Ectodermal cell (in vitro differentiated cells): ENCODE measurements around the gene AMH.

Source experiments
- H3K27ac ChIP-seq: 2 replicates; pipeline ENCODE4 v1.7.0; 2013; ENCODE audit warnings: mild to moderate bottlenecking, low read depth, low read length; ENCODE audit not compliant: insufficient read depth, poor library complexity, severe bottlenecking
- H3K27me3 ChIP-seq: 2 replicates; pipeline ENCODE4 v1.7.0; 2013; ENCODE audit warnings: mild to moderate bottlenecking, low read length; ENCODE audit not compliant: insufficient read depth, control insufficient read depth, poor library complexity, severe bottlenecking
- H3K36me3 ChIP-seq: one replicate; pipeline ENCODE4 v1.7.0; 2013; ENCODE audit warnings: low read length; ENCODE audit not compliant: control insufficient read depth, insufficient read depth
- H3K4me1 ChIP-seq: one replicate; pipeline ENCODE4 v1.7.0; 2013; ENCODE audit warnings: low read length; ENCODE audit not compliant: control insufficient read depth, insufficient read depth
- H3K4me3 ChIP-seq: 2 replicates; pipeline ENCODE4 v1.7.0; 2013; ENCODE audit warnings: low read depth, low read length, control low read depth; ENCODE audit not compliant: insufficient read depth
- H3K9me3 ChIP-seq: 2 replicates; pipeline ENCODE4 v1.7.0; 2013; ENCODE audit warnings: mild to moderate bottlenecking, low read length, moderate library complexity; ENCODE audit not compliant: control insufficient read depth
- WGBS, 2 experiments: methylation state at CpG; one replicate each; pipeline ENCODE4 v1.1.7; 2013; ENCODE audit warnings: missing lambda C conversion rate in 2 of 2; 5-methylcytosine and 5-hydroxymethylcytosine counted together

Gene AMH

DNA sequence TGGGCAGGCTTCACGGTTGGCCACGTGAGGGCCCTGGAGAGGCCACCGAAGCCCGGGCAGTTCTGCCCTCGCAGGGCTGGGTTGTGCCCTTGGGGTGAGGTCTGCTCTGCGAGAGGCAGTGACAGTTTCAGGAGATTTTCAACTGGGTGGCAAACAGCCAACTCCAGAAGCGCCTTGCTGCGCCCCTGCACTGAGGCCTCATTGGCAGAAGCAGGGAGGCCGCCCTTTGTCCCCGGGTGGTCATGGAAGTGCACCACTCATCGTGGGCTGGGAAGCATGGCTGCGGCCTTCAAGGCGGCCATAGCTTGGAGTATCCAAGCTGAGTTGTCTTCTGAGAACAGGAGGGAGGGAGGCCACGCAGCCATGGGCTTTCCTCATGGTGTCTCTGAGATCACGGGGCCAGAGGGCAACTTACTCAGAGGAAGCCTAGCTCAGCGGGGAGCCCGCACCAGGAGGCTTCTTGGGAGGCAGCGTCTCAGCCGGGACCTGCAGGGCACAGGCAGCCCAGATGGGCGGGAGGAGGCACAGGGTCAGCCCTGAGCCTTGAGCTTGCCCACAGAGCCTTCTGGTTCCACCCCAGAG is 27.8 kb upstream of the AMH start:
- WGBS, 2 experiments, result 92 to 93% methylated on average over 20 of the region's 20 CpGs

DNA sequence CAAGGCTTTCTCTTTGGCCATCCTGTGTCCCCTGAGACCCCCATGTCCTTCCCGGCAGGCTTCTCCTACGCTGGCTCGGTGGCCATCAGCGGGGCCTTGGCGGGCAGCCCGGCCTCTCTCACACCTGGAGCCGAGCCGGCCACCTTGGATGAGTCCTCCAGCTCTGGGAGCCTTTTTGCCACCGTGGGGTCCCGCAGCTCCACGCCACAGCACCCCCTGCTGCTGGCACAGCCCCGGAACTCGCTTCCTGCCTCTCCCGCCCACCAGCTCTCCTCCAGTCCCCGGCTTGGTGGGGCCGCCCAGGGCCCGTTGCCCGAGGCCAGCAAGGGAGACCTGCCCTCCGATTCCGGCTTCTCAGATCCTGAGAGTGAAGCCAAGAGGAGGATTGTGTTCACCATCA is 27.2 kb upstream of the AMH start:
- Histone ChIP-seq H3K4me1 (no peaks in the 10 kb centered on the region), H3K4me3 (no peak overlapping the region), H3K27me3 (no peaks in the 10 kb centered on the region), H3K9me3 (no peaks in the 10 kb centered on the region), H3K27ac (no peak overlapping the region), H3K36me3 (peaks cover 24% of the 10 kb centered on the region)
- WGBS, 2 experiments, result 92 to 94% methylated on average over 20 of the region's 20 CpGs

More for the DNA sequence above, 27.8 kb upstream of the AMH start:
- no peaks in the 10 kb centered on the region for H3K9me3 ChIP-seq
- no peaks in the 10 kb centered on the region for H3K27me3 ChIP-seq
- peaks cover 30% of the 10 kb centered on the region for H3K36me3 ChIP-seq
- no peak overlapping the region for H3K4me3 ChIP-seq
- H3K27ac ChIP-seq, result no peak overlapping the region
- no peaks in the 10 kb centered on the region for H3K4me1 ChIP-seq

DNA sequence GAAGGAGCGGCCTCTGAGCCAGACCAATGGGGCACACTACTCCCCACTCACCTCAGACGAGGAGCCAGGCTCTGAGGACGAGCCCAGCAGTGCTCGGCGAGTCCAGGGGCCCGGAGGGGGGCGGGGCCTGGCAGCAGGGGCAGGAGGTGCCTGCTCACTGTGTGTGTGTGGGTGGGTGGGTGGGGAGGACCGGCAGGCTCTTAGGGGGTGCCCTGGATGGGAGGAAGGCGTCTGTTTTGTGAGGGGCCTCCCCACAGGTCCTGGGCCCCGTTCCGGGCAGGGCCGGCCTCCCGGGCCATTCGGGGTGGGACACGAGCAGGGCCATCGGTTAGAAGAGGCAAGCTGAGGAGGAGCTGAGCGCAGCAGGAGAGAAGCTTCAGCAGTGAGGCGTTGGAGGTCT is 25.7 kb upstream of the AMH start:
- H3K9me3 ChIP-seq, result no peaks in the 10 kb centered on the region
- H3K36me3 ChIP-seq, result peaks cover 15% of the 10 kb centered on the region
- WGBS, 2 experiments, result 96% methylated on average over 17 to 18 of the region's 18 CpGs

DNA sequence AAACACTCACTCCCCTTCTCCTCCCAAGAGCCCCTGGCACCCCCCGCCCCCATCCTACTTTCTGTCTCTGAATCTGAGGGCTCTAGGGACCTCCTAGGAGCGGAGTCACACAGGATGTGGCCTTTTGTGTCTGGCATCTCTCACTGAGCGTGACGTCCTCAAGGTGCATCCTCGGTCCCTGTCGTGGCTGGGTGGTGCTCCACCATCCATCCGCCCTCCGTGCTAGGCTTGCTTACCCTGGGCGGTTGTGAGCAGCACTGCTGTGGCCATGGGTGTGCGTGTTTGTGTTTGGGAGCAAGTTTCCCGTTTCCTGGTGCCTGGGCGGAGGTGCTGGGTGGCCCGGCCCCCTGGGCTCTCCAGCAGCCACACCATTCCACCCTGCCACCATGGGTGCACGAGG is 25.2 kb upstream of the AMH start:
- WGBS, 2 experiments, result 95 to 96% methylated on average over 14 of the region's 14 CpGs
- Histone ChIP-seq H3K4me3 (no peak overlapping the region), H3K36me3 (peaks cover 21% of the 10 kb centered on the region), H3K27me3 (no peaks in the 10 kb centered on the region), H3K4me1 (no peaks in the 10 kb centered on the region), H3K9me3 (no peaks in the 10 kb centered on the region), H3K27ac (no peak overlapping the region)

More for the DNA sequence above, 25.7 kb upstream of the AMH start:
- Histone ChIP-seq H3K27ac (no peak overlapping the region), H3K4me3 (no peak overlapping the region), H3K4me1 (no peaks in the 10 kb centered on the region), H3K27me3 (no peaks in the 10 kb centered on the region)

DNA sequence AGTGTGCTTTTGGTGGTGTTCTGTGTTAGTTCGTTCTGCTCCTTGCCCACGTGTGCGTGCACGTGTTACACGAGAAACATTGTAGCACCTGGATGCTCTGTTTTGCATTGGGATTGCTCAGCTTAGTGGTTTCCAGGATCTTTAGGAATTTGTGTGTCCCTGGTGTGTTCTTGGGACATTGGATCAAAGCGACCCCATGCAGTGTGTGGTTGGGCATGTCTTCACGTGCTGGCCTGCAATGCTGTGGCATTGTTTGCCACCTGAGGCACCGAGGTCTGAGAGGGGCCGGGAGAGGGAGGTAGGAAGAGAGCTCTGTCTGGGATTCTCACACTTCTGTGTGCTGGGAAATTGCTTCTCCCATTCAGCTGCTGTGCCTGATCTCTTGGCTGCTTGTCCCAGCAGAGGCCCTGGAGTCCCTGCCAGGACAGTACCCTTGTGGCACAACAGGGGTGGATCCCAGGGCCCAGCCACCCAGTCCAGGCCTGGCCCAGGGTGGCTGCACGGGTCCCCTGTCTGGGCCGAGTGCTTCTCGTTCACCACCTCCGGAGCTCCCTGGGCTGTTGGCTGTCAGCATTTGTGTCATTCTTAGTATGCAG is 24.3 kb upstream of the AMH start:
- 93 to 95% methylated on average over 13 of the region's 13 CpGs for WGBS, 2 experiments
- H3K4me1 ChIP-seq, result no peaks in the 10 kb centered on the region
- peaks cover 26% of the 10 kb centered on the region for H3K36me3 ChIP-seq
- no peaks in the 10 kb centered on the region for H3K27me3 ChIP-seq
- H3K4me3 ChIP-seq, result no peak overlapping the region
- no peaks in the 10 kb centered on the region for H3K9me3 ChIP-seq
- H3K27ac ChIP-seq, result no peak overlapping the region

DNA sequence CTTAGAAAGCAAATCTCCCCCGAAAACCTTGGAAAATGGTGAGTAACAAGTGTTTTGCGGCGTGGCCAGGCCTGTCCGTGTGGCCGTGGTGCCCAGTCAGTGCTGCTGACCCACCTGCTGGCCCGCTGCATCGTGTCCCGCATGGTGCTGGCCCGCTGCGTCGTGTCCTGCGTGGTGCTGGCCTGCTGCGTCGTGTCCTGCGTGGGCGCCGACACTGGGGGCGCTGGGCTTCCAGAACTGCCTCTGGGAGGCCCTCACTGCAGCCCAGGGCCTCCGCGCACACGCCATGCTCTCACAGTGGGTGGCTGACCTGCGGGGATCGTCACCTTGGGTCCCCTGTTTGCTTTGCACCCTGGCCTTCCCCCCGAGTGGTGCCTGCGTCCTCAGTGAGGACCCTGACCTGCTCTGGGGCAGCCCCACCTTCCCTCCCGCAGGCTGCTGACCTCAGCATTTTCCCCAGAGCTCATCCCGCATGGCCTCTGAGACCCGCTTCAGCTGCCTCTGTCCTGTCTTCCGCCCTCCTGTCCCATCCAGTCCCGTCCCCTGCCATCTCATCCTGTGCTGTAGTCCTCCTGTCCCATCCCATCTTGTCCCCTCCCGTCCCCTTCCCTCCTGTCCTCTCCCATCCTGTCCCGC is 23.6 kb upstream of the AMH start:
- no peaks in the 10 kb centered on the region for H3K27me3 ChIP-seq
- H3K9me3 ChIP-seq, result no peaks in the 10 kb centered on the region
- no peak overlapping the region for H3K27ac ChIP-seq
- peaks cover 31% of the 10 kb centered on the region for H3K36me3 ChIP-seq
- WGBS, 2 experiments, result 94 to 95% methylated on average over 32 of the region's 32 CpGs
- no peak overlapping the region for H3K4me3 ChIP-seq
- no peaks in the 10 kb centered on the region for H3K4me1 ChIP-seq

DNA sequence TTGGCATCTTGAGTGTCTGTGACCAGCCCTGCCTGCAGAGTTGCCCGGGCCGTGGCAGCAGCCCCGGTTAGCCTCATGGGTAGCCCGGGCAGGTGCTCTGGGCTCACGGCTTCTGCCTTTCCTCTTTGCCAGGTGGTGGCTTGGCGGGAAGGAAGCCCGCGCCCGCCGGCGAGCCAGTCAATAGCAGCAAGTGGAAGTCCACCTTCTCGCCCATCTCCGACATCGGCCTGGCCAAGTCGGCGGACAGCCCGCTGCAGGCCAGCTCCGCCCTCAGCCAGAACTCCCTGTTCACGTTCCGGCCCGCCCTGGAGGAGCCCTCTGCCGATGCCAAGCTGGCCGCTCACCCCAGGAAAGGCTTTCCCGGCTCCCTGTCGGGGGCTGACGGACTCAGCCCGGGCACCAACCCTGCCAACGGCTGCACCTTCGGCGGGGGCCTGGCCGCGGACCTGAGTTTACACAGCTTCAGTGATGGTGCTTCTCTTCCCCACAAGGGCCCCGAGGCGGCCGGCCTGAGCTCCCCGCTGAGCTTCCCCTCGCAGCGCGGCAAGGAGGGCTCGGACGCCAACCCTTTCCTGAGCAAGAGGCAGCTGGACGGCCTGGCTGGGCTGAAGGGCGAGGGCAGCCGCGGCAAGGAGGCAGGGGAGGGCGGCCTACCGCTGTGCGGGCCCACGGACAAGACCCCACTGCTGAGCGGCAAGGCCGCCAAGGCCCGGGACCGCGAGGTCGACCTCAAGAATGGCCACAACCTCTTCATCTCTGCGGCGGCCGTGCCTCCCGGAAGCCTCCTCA is 22.9 kb upstream of the AMH start:
- Histone ChIP-seq H3K27me3 (no peaks in the 10 kb centered on the region), H3K4me3 (no peak overlapping the region), H3K27ac (no peak overlapping the region), H3K36me3 (peaks cover 31% of the 10 kb centered on the region), H3K9me3 (no peaks in the 10 kb centered on the region), H3K4me1 (no peaks in the 10 kb centered on the region)
- 96 to 97% methylated on average over 59 of the region's 59 CpGs for WGBS, 2 experiments

DNA sequence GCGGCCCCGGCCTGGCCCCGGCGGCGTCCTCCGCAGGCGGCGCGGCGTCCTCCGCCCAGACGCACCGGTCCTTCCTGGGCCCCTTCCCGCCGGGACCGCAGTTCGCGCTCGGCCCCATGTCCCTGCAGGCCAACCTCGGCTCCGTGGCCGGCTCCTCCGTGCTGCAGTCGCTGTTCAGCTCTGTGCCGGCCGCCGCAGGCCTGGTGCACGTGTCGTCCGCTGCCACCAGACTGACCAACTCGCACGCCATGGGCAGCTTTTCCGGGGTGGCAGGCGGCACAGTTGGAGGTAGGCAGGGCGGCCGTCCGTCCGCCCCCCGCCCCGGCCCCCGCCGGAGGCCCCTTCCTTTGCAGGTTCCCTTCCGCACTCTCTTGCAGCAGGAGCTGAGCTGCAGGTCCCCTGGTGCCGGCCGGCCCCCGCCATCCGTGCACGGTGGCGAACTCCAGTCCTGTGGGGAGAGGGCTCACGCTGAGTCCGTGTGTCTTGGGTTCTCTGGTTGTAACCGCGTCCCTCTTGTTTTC is 22.2 kb upstream of the AMH start:
- Histone ChIP-seq H3K9me3 (no peaks in the 10 kb centered on the region), H3K27me3 (no peaks in the 10 kb centered on the region), H3K4me1 (no peaks in the 10 kb centered on the region), H3K36me3 (peaks cover 31% of the 10 kb centered on the region), H3K4me3 (no peak overlapping the region), H3K27ac (no peak overlapping the region)
- 96 to 97% methylated on average over 53 of the region's 53 CpGs for WGBS, 2 experiments

DNA sequence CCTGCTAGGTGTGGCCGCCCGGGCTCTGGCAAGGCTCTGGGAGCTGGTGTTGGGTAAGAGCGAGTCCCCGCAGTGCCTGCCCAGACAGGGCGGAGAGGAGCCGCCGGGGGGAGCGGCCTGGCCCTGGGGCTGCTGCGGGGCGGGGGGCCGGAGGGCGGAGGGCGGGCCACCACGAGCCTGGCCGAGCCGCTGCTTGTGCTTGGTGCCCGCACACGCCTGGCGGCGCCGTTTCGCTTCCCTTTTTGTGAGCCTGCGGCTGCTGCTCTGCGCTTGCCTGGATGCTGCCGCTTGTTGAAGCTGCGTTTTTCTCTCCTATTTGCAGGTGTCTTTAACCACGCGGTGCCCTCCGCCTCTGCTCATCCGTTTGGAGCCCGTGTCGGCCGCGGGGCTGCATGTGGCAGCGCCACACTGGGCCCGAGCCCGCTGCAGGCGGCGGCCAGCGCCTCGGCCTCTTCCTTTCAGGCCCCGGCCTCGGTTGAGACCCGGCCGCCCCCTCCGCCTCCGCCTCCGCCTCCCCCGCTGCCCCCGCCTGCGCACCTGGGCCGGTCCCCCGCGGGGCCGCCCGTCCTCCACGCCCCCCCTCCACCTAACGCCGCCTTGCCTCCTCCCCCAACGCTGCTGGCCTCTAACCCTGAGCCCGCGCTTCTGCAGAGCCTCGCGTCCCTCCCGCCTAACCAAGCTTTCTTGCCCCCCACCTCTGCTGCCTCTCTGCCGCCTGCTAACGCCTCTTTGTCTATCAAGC is 21.5 kb upstream of the AMH start:
- no peak overlapping the region for H3K4me3 ChIP-seq
- 94 to 95% methylated on average over 67 of the region's 67 CpGs for WGBS, 2 experiments
- H3K36me3 ChIP-seq, result peaks cover 34% of the 10 kb centered on the region
- H3K27me3 ChIP-seq, result no peaks in the 10 kb centered on the region
- H3K9me3 ChIP-seq, result no peaks in the 10 kb centered on the region
- H3K27ac ChIP-seq, result no peak overlapping the region
- no peaks in the 10 kb centered on the region for H3K4me1 ChIP-seq
